Activated CD4-positive, alpha-beta T cell treated with anti-CD3 and anti-CD28 coated beads, Interleukin-2, amount 50 U/mL, for 4 hours (primary cell): ENCODE measurements around the gene MAN2B1.

Experiments used
- DNase-seq, 2 experiments: peaks; one replicate each; pipeline ENCODE4 v3.0.0-alpha.2; 2020

Gene MAN2B1

GRCh38 chr19:12610540-12611360, 55.8 kb downstream of the MAN2B1 start, which contains the start of the genes ZNF490 and ZNF791:
Gene ZNF490, minus strand, starts transcription at chr19:12610813. Its CDS starts 133 bp downstream, at chr19:12610680.
Gene ZNF791, plus strand, starts transcription at chr19:12610920. Its CDS starts 160 bp downstream, at chr19:12611080.
- DNase-seq = peak; percentile 95 to 96

- DNase-seq = no peak
Measured at GRCh38 chr19:12607631-12608030, 58.9 kb downstream of the MAN2B1 start.

GRCh38 chr19:12606796-12607195, 59.7 kb downstream of the MAN2B1 start:
- no peak for DNase-seq

GRCh38 chr19:12603714-12604113, 62.8 kb downstream of the MAN2B1 start:
- DNase-seq = peak; percentile 38 to 50

GRCh38 chr19:12597594-12597993, 68.9 kb downstream of the MAN2B1 start:
- no peak for DNase-seq

- DNase-seq = no peak
Measured at GRCh38 chr19:12596927-12597548, 69.5 kb downstream of the MAN2B1 start.
